ENCODE data around the gene ARHGEF12. TPM values are rescaled to one million over a fixed set of nuclear protein-coding genes. Genes with fewer than 3 reads are reported as not detected.

Gene ARHGEF12
- total RNA-seq, 1 donor from 2014 or later = 114 TPM

GRCh38 chr11:120446802-120447201, 110.6 kb downstream of the ARHGEF12 start:
- Mint-ChIP-seq H3K9me3 (ENCODE audit: unreplicated experiment) (no peaks in the 10 kb centered on the region), H3K4me3 (ENCODE audit: unreplicated experiment) (no peak overlapping the region), H3K27me3 (ENCODE audit: unreplicated experiment) (no peaks in the 10 kb centered on the region), H3K4me1 (ENCODE audit: unreplicated experiment) (no peaks in the 10 kb centered on the region), H3K36me3 (ENCODE audit: unreplicated experiment) (peaks cover 66% of the 10 kb centered on the region), H3K27ac (ENCODE audit: unreplicated experiment) (no peak overlapping the region)
- TF ChIP-seq, protein P1, sequence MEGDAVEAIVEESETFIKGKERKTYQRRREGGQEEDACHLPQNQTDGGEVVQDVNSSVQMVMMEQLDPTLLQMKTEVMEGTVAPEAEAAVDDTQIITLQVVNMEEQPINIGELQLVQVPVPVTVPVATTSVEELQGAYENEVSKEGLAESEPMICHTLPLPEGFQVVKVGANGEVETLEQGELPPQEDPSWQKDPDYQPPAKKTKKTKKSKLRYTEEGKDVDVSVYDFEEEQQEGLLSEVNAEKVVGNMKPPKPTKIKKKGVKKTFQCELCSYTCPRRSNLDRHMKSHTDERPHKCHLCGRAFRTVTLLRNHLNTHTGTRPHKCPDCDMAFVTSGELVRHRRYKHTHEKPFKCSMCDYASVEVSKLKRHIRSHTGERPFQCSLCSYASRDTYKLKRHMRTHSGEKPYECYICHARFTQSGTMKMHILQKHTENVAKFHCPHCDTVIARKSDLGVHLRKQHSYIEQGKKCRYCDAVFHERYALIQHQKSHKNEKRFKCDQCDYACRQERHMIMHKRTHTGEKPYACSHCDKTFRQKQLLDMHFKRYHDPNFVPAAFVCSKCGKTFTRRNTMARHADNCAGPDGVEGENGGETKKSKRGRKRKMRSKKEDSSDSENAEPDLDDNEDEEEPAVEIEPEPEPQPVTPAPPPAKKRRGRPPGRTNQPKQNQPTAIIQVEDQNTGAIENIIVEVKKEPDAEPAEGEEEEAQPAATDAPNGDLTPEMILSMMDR (IDR thresholded peaks at IDR 0.05) = no peak
- DNase-seq (ENCODE audit: extremely low spot score, unreplicated experiment) = no peak

- Mint-ChIP-seq H3K27me3 (ENCODE audit: unreplicated experiment) (no peaks in the 10 kb centered on the region), H3K27ac (ENCODE audit: unreplicated experiment) (no peak overlapping the region), H3K9me3 (ENCODE audit: unreplicated experiment) (no peaks in the 10 kb centered on the region), H3K36me3 (ENCODE audit: unreplicated experiment) (peaks cover 69% of the 10 kb centered on the region), H3K4me1 (ENCODE audit: unreplicated experiment) (no peaks in the 10 kb centered on the region), H3K4me3 (ENCODE audit: unreplicated experiment) (no peak overlapping the region)
- TF ChIP-seq, protein P1 (IDR thresholded peaks at IDR 0.05) = no peak
- DNase-seq (ENCODE audit: extremely low spot score, unreplicated experiment) = no peak
Observed at GRCh38 chr11:120448240-120448639, 112.0 kb downstream of the ARHGEF12 start.

DNA sequence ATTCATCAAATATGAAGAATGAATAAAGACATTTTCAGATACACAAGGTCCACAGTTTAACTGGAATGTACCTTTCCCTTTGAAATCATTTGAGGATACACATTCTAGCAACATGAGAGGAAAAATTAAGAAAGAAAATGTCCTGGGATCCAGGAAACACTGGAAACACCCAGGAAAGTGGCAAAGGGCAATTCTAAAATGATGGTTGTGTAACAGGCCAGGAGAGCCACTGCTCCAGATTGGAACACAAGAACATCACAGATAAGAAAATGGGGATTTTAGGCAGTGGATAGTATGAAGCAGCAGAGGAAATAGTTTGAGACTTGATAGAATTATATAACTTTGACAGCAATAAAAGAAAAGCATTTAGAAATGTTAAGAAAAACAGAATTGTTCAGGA, 119.3 kb downstream of the ARHGEF12 start:
- Mint-ChIP-seq H3K9me3 (ENCODE audit: unreplicated experiment) (no peaks in the 10 kb centered on the region), H3K4me1 (ENCODE audit: unreplicated experiment) (no peaks in the 10 kb centered on the region), H3K4me3 (ENCODE audit: unreplicated experiment) (no peak overlapping the region), H3K27me3 (ENCODE audit: unreplicated experiment) (no peaks in the 10 kb centered on the region), H3K36me3 (ENCODE audit: unreplicated experiment) (peaks cover 65% of the 10 kb centered on the region), H3K27ac (ENCODE audit: unreplicated experiment) (peak overlapping the region; percentile 12)
- TF ChIP-seq, protein P1 (IDR thresholded peaks at IDR 0.05) = no peak
- DNase-seq (ENCODE audit: extremely low spot score, unreplicated experiment) = no peak

DNA sequence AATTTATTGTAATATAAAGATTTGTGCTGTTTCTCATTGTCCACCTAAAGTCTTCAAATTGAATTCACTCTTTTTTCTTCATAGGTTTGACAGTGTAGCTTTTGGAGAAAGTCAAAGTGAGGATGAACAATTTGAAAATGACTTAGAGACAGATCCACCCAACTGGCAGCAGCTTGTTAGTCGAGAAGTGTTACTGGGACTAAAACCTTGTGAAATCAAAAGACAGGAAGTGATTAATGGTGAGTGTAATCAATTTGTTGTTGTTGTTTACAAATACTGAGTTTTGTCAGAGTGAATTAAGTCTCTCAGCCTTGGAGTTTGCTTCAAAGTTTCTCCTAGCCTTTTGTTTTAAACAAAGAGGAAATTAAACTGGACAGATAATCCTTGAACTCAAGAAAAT, 121.8 kb downstream of the ARHGEF12 start:
- H3K27ac Mint-ChIP-seq (ENCODE audit: unreplicated experiment) = no peak overlapping the region
- no peak overlapping the region for H3K4me3 Mint-ChIP-seq (ENCODE audit: unreplicated experiment)
- no peaks in the 10 kb centered on the region for H3K4me1 Mint-ChIP-seq (ENCODE audit: unreplicated experiment)
- peaks cover 70% of the 10 kb centered on the region for H3K36me3 Mint-ChIP-seq (ENCODE audit: unreplicated experiment)
- H3K9me3 Mint-ChIP-seq (ENCODE audit: unreplicated experiment) = no peaks in the 10 kb centered on the region
- no peak for DNase-seq (ENCODE audit: extremely low spot score, unreplicated experiment)
- TF ChIP-seq, protein P1 (IDR thresholded peaks at IDR 0.05) = no peak
- no peaks in the 10 kb centered on the region for H3K27me3 Mint-ChIP-seq (ENCODE audit: unreplicated experiment)

DNA sequence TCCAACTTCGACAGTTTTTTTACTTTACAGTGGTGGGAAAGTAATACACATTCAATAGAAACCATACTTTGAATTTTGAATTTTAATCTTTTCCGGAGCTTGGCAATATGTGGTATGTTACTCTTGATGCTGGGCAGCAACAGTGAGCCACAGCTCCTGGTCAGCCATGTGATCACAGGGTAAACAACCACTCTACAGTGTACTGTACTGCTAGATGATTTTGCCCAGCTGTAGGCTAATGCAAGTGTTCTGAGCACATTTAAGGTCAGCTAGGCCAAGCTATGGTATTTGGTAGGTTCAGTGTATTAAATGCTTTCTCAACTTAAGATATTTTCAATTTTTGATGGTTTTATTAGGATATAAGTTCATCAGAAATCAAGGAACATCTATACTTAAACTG, 126.6 kb downstream of the ARHGEF12 start:
- Mint-ChIP-seq H3K4me3 (ENCODE audit: unreplicated experiment) (no peak overlapping the region), H3K36me3 (ENCODE audit: unreplicated experiment) (peaks cover 73% of the 10 kb centered on the region), H3K9me3 (ENCODE audit: unreplicated experiment) (no peaks in the 10 kb centered on the region), H3K27ac (ENCODE audit: unreplicated experiment) (no peak overlapping the region), H3K27me3 (ENCODE audit: unreplicated experiment) (no peaks in the 10 kb centered on the region), H3K4me1 (ENCODE audit: unreplicated experiment) (no peaks in the 10 kb centered on the region)
- DNase-seq (ENCODE audit: extremely low spot score, unreplicated experiment) = no peak
- TF ChIP-seq, protein P1 (IDR thresholded peaks at IDR 0.05) = no peak

Measured in osteocyte (in vitro differentiated cells).